Caco-2 (cell line): ENCODE results near the gene BSPRY. TPM values are rescaled to one million over a fixed set of nuclear protein-coding genes. Genes with fewer than 3 reads are reported as not detected.

ENCODE experiments used
- BruUV-seq: library from RNA; stranded (reverse); fragments of 400-500 nt; replicated peaks from 2 replicates; lab custom pipeline; 2021; lab: Mats Ljungman, UMichigan
- CTCF ChIA-PET: fragments of 300-600 bp; sonication (Branson Sonifier 250); formaldehyde crosslinking; loops from one replicate; lab custom pipeline; 2022; ENCODE audit warnings: antibody characterized with exemption; lab: Charles Lee
- POLR2A ChIA-PET: fragments of 300-600 bp; sonication (Branson Sonifier 250); formaldehyde crosslinking; loops from one replicate; lab custom pipeline; 2022; ENCODE audit warnings: antibody characterized with exemption; lab: Charles Lee
- DNase-seq, 2 experiments: peaks; one replicate each; pipeline versions ENCODE4 v3.0.0 to v3.0.0-alpha.2; 2020 to 2022
- H3K27me3 ChIP-seq: replicated peaks from 2 replicates; pipeline ENCODE4 v1.6.0; 2011; ENCODE audit warnings: low read length; ENCODE audit not compliant: control insufficient read depth, insufficient read depth
- H3K36me3 ChIP-seq: 2 replicates; pipeline ENCODE4 v1.5.1; 2011; ENCODE audit warnings: low read length; ENCODE audit not compliant: control insufficient read depth, insufficient read depth
- H3K4me1 ChIP-seq: fragments of 250-450 bp; sonication (Bioruptor Pico); 2 replicates; pipeline ENCODE4 v1.5.1; 2020; ENCODE audit warnings: mild to moderate bottlenecking
- H3K4me3 ChIP-seq: 2 replicates; pipeline ENCODE4 v1.5.1; 2011; ENCODE audit warnings: low read depth, mild to moderate bottlenecking, control low read depth, low read length
- H3K9me3 ChIP-seq: fragments of 250-450 bp; sonication (Bioruptor Pico); 2 replicates; pipeline ENCODE4 v1.5.1; 2020; ENCODE audit warnings: mild to moderate bottlenecking, moderate library complexity
- H3K27ac Mint-ChIP-seq: one replicate; pipeline ENCODE4 v1.8.0; 2022; ENCODE audit warnings: mixed read lengths; ENCODE audit not compliant: unreplicated experiment
- H3K27me3 Mint-ChIP-seq: one replicate; pipeline ENCODE4 v1.8.0; 2022; ENCODE audit warnings: mixed read lengths; ENCODE audit not compliant: insufficient read depth, unreplicated experiment
- H3K36me3 Mint-ChIP-seq: one replicate; pipeline ENCODE4 v1.8.0; 2022; ENCODE audit warnings: mild to moderate bottlenecking, mixed read lengths; ENCODE audit not compliant: insufficient read depth, unreplicated experiment
- H3K4me1 Mint-ChIP-seq: one replicate; pipeline ENCODE4 v1.8.0; 2022; ENCODE audit warnings: low read depth, mixed read lengths; ENCODE audit not compliant: unreplicated experiment
- H3K4me3 Mint-ChIP-seq: one replicate; pipeline ENCODE4 v1.8.0; 2022; ENCODE audit warnings: mild to moderate bottlenecking, moderate library complexity, mixed read lengths; ENCODE audit not compliant: unreplicated experiment
- H3K9me3 Mint-ChIP-seq: one replicate; pipeline ENCODE4 v1.8.0; 2022; ENCODE audit warnings: mixed read lengths; ENCODE audit not compliant: unreplicated experiment
- CTCF ChIP-seq, 2 experiments: fragments of 200-600 bp in 1 of 2; IDR thresholded peaks; 1 replicate in 1 of 2; 2 replicates in 1 of 2; pipeline versions ENCODE4 v1.5.1 to v1.8.0; 2011 to 2022; ENCODE audit warnings: antibody characterized with exemption in 1 of 2, control low read depth in 1 of 2, inconsistent platforms in 1 of 2, low read depth in 1 of 2, low read length in 1 of 2, mild to moderate bottlenecking in 1 of 2, moderate library complexity in 1 of 2; ENCODE audit not compliant: insufficient read depth in 1 of 2, severe bottlenecking in 1 of 2, unreplicated experiment in 1 of 2
- intact Hi-C: fragments of 100-400 bp; cut with micrococcal nuclease; formaldehyde crosslinking; loops from one replicate; pipeline ENCODE4 v1.10.0; 2022; ENCODE audit not compliant: unreplicated experiment
- total RNA-seq: library from RNA; stranded (reverse); gene quantifications from 2 replicates; pipeline ENCODE4 v1.2.3, GENCODE V29; 2022

The BSPRY gene
- total RNA-seq, 1 experiment from 2014 or later, result 14.7 TPM

DNA sequence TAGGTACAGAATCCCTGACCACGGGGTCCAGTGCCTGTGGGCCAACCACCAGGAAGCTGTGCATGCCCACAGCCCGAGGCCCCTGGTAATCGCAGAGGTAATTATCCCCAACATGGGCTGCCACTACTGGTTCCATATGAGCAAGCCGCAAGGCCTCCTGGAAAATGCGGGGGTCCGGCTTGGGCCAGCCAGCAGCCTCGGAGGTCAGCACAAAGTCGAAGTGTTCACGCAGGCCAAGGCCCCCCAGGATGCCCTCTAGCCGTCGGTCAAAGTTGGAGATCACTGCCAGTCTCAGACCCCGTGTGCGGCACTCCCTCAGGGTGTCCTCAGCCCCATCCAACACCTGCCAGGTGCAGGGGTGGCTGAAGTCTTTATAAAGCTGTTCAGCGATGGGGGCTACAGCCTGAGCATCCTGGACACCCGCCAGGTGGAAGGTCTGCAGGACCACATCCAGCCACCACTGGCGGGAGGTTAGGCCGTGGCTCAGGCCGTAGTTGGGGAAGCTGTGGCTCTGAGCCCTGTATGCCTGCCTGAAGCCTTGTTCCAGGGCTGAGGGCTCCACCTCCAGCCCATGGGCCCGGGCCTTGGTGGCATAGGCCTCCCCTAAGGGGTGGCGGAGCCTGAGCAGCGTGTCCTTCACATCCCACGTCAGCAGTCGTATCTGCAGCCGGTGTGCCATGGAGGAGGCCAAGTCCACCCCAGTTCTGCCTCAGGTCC is 24.5 kb downstream of the BSPRY start:
- no peak overlapping the region for H3K27ac Mint-ChIP-seq
- peaks cover 3% of the 10 kb centered on the region for H3K4me1 Mint-ChIP-seq
- intact Hi-C loops, result no loop called here
- Histone ChIP-seq H3K9me3 (no peaks in the 10 kb centered on the region), H3K4me1 (peaks cover 27% of the 10 kb centered on the region), H3K27me3 (no peaks in the 10 kb centered on the region), H3K36me3 (peaks cover 10% of the 10 kb centered on the region), H3K4me3 (no peak overlapping the region)
- ChIA-PET POLR2A (interaction anchor here (0.8 kb wide), 1 partner anchor 14 kb away, joined by 3 read pairs; no protein-coding TSS in a partner anchor), CTCF (no interaction called here)
- DNase-seq, result no peak
- H3K4me3 Mint-ChIP-seq, result no peak overlapping the region
- no peaks in the 10 kb centered on the region for H3K9me3 Mint-ChIP-seq
- H3K27me3 Mint-ChIP-seq, result no peaks in the 10 kb centered on the region
- H3K36me3 Mint-ChIP-seq, result peaks cover 47% of the 10 kb centered on the region
- no peak for TF ChIP-seq CTCF (IDR thresholded peaks at IDR 0.05; ENCODE audit: insufficient read depth in 1 of 2, low read depth in 1 of 2, low read length in 1 of 2, severe bottlenecking in 1 of 2, unreplicated experiment in 1 of 2)
- no TSS peak for BruUV-seq

DNA sequence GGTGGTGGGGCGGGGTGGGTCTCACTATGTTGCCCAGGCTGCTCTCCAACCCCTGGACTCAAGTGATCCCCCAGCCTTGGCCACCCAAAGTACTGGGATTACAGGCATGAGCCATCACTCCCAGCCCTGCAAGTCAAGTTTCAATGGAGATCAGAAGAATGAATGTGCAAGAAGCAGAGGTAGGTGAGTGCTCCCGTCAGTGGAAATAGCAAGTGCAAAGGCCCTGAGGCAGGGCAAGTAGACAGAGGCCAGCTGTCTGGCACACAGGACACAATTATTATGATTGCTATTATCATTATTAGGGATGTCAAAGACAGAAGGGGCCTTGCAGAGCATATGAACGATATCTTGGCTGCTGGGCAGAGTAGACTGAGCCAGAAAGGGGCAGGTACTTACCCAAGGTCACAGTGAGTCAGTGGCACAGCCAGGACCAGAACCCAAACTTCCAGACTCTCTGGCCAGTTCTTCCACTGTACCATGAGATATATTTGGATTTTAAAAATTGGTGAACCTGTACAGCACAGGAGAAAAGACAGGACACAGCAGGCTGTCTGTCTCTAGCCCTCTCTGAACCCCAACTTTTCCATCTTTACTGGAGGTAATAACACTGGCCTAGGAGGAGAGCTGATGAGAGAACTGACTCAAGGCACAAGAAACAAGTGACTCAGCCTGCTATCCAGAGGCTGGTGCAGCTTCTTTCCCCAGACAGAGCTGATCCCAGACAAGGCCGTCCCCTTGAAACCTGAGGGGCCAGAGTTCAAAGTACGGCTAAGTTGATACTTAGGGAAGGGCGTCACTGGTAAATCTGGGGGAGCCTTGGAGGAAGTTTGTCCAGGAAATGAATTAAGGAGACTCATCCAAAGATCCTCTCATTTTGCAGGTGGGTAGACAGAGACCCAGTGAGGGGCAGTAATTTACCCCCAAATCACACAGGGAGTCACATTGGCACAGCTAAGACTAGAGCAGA is 26.0 kb downstream of the BSPRY start:
- TF ChIP-seq CTCF (IDR thresholded peaks at IDR 0.05; ENCODE audit: insufficient read depth in 1 of 2, low read depth in 1 of 2, low read length in 1 of 2, severe bottlenecking in 1 of 2, unreplicated experiment in 1 of 2), result no peak
- Mint-ChIP-seq H3K4me3 (peak overlapping the region; percentile 77), H3K36me3 (peaks cover 47% of the 10 kb centered on the region), H3K27me3 (no peaks in the 10 kb centered on the region), H3K9me3 (no peaks in the 10 kb centered on the region), H3K27ac (peak overlapping the region; percentile 86), H3K4me1 (peaks cover 16% of the 10 kb centered on the region)
- CTCF ChIA-PET, result interaction anchor here (0.9 to 1.8 kb wide), 2 partner anchors 24 to 26 kb away, joined by 5 to 6 read pairs; partner anchors contain the start of gene BSPRY
- Histone ChIP-seq H3K36me3 (peaks cover 10% of the 10 kb centered on the region), H3K4me1 (peaks cover 36% of the 10 kb centered on the region), H3K9me3 (no peaks in the 10 kb centered on the region), H3K4me3 (peak overlapping the region; percentile 96), H3K27me3 (no peaks in the 10 kb centered on the region)
- DNase-seq, result peak; percentile 56 to 78
- intact Hi-C loops, result loop anchor here (1.0 kb wide), 1 partner anchor 35 kb away; the partner anchor contains the start of genes C9orf43 and POLE3
- POLR2A ChIA-PET, result interaction anchor here (0.6 to 1.5 kb wide), 4 partner anchors 25 to 80 kb away, joined by 3 to 16 read pairs (median 7); partner anchors contain the start of gene WDR31
- TSS peak; percentile 68 for BruUV-seq
